HG03095 (cell line): ENCODE measurements around the gene RTL1.

Experiments
- ATAC-seq: cut with Tn5 transposase; IDR thresholded peaks from one replicate; pipeline ENCODE4 v1.9.1; 2021; ENCODE audit warnings: moderate library complexity; ENCODE audit not compliant: unreplicated experiment

RTL1 gene

DNA sequence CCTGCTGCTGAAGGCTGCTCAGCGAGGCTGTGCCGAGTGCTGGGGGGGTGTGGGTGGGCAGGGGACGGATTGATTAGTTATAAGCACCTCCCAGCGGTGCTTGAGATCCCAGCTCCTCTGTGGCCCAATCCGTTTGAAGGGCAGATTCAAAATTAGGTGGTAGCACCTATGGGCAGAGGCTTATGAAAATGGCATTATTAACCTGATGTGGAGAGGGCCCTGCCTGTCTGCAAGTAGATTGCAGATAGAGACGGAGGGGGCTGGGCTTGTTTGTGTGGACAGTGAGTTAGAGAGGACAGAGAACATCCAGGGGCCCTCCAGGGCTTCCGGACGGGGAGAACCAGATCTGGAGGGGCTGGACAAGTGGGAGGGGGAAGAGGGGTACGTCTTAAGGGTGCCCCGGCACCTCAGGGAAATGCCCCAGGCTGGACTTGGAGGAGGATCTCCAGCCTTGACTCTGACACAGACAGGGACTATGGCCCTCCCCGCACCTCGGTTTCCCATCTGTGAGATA lies at the start of gene RTL1:
RTL1 (minus strand) TSS at position 51 of the 514 bp plus-strand sequence. CDS start 18,934 bp downstream, outside the sequence.
- no peak for ATAC-seq

DNA sequence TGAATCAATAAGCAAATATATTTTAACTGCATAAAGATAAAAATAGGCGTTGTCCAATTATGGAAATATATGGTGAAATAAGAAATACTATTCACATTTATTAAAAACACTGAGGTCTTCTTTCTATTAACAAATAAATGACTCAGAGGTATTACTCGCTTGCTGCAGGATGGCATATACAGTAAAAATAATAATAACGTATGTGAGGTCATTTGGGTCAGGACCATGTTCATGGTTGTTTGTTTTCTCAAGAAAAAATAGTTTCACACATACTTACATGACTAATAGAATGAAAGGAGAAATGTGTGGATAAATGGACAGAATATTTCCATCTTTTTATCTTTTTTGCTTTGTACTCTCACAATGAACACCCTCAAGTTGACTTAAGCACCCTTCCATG lies 46.5 kb upstream of the RTL1 start:
- no peak for ATAC-seq

DNA sequence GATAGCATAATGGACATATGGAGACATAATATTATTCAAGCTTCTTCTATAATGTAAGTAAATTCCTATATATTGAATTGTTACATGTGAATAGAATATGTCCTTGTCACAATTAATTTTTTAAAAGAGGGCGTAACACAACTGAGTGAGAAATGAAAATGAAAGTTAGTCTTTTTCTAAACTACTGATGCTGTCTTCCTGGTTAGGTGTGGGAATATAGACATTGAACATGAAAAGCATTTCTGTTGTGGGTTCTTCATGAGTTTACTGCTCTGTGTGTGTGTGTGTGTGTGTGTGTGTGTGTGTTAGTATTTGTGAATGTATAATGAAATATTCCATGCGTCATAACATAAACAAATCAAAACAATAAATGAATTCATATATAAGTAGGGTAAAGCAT lies 40.5 kb upstream of the RTL1 start:
- ATAC-seq: no peak

DNA sequence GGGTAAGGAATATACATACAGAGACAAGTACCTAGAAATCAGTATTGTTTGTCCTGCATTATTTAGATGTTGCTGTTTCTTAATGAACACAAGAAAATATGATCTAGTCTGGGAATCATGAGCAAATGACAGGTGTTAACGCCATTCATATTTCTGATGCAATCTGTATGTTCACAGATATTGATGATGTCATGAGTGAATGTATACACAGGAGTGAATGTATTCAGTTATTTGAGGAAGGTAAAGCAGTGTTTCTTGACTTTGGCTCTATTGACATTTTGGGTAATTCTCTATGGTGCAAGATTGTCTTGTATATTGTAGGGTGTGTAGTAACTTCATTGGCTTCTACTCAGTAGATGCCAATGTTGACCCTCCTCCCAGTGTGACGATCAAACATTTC lies 26.7 kb upstream of the RTL1 start:
- ATAC-seq: no peak

DNA sequence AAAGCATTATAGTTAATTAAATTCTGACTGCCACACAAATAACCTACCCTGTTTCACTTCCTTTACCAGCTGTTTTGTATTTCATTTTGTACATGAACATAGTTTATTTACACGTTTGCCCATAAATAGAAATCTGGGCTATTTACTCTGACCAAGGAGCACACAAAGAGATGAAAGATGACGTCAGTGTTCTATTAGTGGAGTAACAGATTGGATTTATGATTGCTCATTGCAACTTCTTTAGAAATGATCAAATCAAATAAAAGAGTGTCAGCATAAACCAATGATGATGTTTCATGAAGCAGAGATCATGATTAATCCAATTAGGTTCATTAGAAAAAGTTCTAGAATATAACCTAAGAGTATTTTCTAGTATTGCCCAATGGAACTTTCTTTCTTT lies 12.0 kb upstream of the RTL1 start:
- ATAC-seq: no peak

DNA sequence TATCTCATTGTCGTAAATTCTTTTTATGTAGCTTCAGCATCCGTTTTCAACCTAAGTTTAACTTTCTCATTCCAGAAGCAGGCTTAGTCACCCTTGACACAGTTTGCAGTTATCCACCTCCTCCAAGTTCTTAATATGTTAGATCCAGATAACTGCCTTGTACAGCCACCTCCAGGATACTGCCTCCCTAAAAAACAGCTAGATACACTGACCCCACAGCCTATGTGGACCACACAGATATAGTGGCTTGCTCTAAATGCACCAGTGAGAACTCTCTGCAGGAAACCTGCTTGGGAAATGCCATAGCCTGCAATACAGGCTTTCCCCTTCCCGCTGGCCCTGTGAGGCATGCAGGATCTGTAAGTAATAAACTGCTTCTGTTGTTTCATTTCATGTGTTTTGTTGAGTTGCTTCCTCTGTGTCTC lies 11.1 kb upstream of the RTL1 start:
- ATAC-seq: no peak

DNA sequence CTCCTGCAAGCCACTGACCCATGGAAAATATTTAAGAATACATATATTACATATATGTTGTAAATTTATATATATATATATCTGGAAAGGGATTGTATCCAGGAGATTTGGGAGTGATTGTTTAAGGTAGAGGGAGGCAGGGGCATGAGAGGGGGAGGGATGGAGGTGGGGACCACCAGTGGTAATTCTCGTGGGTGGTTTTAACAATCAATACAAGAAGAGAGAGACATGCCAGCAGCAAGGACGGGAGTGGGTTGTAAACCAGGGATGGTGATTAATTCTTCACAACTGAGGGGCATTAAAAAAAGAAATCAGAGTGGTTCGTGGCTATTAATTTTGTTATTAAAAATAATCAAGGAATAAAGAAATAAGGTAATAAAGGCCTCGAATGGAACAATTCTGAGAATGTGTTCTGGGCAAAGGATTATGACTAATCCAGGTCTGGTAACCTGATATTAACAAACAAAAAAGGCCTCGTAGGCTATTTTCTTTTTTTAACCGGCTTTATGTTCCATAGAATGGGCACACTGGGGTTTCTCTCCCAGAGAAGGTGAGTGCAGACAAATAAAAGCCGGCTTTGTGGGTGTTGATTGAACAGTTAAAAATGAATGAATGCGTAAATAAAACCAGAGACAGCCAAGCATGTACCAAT lies 8.3 kb upstream of the RTL1 start:
- no peak for ATAC-seq

DNA sequence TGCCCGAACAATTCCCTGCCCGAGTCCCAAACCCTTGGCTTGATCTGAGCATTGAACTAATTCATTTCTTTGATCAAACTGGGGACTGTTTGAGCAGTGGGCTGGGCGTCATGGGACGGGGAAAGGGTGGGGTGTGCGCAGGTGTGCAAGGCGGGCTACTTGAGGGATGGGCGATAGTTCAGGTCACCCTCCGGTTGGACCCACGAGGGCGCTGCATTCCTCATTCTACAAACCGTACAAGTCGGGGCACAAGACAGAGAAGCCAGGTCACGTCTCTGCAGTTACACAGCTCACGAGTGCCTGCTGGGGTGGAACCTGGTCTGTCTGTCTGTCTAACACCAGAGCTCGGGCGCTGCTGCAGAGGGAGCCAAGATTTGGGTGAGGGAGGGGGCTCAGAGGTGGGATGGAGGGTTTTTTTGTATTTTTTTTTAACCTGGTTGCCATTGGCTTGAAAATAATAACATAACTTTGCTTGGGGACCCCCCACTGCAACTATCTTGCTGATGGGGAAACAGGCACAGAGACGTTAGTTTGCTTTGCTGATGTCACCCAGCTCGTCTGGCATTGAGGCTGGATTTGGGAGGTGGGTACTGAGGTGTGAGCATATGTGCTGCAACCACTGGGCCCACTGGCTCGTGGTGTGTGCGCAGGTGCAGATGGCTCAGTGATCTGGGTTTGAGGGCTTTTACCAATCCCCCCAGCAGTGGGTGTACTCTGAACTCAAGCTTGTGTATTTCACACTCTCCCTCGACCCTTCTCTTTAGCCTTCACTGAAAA lies 7.6 kb upstream of the RTL1 start:
- no peak for ATAC-seq

DNA sequence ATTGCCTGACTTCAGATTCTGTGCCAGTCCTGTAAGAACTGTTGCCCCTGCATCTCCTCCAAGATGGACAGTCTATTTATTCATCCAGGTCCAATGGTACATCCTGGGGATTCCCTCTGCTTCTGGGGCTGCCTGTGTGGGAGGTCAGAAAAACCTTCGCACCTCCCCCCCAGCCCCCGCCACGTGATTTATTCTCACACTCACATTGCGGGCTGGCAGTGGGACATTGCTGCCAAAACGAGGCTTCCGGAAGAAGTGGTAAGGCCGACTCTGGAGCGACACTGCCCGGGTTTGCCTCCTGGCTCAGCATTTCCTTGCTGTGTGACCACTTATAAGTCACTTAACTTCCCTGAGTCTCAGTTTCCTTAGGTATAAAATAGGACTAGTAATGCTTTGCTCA lies 5.9 kb upstream of the RTL1 start:
- no peak for ATAC-seq

DNA sequence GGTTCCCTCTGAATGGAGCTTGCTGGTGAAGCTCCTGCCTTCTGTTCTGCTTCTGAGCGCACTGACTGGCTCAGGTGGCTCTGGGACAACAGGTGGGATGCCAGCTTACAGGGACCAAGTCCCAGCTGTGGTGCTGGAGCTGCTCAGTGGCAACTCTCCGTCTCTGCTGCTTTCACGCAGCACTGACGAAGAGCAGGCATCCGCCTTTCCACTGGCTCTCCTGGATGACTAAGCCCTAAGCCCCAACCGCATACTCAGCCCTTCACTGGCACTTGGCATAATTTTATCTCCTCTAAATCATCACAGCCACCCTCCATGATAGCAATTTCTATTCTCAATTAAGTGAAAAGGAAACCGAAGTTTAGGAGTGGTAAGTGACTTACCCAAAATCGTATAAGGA lies 3.7 kb upstream of the RTL1 start:
- no peak for ATAC-seq

DNA sequence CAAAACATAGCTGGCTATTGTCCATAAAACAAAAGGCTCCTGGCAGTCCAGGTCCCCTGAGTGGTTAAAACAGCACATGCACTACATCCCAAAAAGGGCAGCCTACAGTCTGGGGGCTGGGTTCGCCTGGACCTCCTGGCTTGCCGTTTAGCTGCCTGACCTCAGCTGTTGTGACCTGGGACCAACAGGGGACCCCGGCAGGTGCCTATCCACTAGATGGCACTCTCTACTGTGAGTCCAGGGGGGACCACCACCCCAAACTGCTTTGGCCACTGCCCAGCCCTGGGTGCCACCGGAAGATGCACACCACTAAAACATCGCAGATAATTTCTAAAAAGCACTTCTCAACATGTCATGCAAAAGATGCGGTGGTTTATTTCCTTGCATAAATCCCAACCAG lies 2.9 kb upstream of the RTL1 start:
- no peak for ATAC-seq

DNA sequence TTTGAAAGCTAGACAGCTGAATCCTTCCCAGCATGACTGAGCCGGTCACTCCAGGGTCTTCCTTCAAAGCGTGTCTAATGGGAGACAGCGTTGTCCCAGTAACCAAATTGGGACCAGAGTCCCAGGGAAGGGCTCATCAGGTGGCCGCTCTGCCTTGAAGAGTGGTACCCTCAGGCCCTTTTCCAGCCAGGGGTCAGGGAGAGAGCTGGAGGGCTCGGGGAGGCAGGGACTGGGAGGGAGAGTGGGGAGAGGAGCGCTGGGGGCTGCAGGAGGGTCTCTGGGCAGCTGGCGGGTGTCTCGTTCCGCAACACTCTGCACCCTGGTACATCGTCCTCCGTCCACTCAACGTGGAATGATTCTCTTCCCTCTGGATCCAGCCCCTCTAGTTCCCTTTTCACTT lies 1.6 kb upstream of the RTL1 start:
- ATAC-seq: no peak

DNA sequence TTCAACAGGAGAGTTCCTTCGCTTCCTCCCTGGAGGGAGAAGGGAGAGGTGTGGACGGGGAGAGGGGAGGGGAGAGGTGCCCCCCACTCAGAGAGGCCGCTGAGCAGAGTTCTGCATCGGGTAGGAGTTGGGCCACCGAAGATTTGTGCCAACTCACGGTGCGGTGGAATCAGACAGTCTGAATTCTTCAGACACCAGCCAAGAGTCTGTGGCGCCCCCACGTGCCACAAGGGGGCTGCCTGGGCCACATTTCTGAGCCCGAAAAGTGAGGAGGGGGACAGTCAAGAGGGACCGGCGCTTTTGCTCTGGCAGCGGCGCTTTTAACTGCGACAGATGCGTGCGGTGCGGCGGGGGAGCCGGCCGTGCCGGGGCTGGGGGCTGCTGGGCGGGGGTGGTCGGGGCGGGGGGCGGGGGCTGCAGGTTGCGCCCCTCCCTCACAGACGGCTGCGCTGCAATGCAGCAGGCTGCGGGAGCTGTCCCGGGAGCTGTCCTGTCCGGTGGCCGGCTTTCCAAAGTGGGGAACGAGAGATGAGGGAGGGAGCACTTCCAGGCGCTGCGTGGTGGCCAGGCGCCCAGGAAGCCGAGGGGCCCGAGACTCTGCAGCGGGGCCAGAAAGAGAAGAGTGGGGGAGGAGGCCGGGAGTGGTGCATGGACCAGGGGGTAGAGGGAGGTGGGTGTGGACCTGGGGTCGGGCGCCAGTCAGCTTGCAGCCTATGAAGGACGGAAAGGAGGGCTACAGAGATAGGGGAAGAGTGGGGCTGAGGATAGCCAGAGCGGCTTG lies 975 bp upstream of the RTL1 start:
- no peak for ATAC-seq

DNA sequence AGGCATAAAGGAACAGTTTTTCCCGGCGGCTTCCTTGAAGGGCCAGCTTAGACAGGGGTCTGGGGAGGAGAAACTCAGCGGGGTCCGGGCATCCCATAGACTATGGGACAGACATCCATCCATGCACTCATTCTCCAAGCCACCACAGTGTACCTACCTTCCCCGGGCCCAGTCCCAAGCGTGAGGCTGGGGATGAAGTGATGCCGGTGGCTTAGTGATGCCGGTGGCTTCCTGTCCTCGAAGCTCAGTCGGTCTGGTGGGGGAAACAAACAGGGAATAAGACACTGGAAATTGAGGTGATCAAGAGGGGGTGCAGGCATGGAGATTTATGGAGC lies 421 bp downstream of the RTL1 start:
- ATAC-seq: no peak

DNA sequence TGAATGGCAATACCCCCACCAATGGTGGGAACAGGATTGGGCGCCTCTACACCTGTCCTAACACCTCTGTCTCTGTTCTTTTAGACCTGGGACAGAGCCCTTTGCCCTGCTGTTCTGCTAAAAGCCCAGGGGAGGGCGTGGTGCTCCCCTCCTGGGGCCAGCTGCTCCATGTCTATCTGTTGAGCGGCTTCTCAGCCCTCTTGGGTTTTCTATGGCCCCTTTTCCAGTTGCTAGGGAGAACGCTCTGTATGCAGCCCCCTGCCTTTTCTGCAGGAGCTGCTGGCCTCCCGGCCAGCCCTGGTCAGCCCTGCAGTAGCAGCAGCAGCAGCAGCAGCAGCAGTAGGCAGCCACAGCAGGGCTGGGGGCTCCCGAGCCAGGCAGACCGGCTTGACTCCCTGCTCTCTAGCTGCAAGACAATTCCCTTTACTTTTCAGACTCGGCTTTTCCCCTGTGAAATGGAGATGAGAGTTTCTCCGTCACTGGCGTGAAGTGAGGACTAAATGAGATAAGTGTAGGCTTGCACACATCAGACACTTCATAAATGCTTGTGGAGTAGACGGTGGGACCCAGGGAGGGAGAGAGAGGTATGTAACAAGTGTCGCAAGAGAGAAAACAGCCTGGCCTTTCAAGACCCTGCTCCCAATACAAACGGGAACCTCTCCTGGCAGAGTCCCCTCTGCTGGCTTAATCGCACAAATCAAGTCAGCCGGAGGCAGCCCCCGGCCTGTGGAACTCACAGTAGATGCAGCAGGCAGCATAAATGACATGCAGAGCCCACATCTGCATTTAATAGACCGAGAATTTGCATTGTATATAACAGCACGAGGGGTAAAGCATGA lies 1.0 kb downstream of the RTL1 start:
- no peak for ATAC-seq

DNA sequence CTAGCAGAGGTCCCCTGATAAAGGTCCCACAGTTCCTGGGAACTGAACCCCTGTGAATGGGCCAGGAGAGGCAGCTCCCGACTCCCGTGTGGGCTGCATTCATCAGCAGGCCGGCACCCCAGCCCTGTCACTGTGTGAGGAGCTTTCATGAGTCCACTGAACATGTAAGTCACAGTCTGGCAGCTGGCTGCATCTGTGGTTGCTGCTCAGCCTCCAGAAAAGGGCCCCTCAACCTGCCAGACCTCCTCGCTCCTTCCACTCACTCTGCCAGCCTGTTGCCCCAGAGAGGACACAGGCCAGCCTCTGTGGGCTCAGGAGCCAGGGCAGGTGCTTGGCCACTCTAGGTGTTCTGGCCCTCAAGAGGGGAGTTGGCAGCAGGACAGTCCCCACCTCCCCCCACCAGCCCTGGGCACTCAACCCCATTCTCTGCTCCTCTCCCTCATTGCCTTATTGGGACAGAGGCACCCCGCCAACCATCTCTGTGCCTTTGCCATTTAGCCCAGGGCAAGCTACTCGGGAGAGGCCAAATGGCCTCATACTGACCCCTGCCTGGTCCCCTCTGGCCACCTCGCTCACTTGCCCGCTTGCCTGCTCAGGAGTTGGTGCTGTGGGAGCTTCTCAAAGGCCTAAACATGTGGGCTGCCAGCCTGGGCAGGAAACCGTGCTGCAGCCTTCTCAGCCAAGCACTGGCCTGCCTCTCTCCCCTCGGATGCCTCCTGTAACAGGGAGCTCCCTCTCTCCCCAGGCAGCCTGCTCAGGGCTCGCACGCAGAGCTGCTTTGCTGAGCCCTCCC lies 1.9 kb downstream of the RTL1 start:
- no peak for ATAC-seq

DNA sequence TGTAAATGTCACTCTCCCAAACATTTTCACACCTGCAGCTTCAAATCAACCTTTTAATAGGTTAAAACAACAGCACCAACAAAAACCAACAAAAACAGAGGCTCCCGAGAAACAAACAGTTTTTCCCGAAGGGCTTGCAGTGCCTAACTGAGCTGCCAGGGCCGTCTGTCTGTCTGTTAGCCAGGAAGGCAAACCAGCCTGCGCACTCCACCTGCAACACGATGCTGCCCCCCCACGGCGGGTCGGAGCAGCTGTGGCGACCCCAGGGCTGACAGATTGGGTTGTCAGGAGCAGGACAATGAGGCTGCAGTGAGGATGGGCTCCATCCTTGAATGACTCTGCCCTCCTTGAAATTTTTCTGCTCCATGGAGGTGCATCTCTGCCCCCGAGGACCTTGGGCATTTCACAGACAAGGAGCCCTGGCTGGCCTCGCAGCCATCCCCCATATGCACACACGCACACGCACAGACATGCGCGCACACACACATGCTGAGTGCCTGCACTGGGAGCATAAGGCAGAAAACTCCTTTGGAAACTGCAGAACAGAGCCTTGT lies 2.6 kb downstream of the RTL1 start:
- ATAC-seq: no peak

DNA sequence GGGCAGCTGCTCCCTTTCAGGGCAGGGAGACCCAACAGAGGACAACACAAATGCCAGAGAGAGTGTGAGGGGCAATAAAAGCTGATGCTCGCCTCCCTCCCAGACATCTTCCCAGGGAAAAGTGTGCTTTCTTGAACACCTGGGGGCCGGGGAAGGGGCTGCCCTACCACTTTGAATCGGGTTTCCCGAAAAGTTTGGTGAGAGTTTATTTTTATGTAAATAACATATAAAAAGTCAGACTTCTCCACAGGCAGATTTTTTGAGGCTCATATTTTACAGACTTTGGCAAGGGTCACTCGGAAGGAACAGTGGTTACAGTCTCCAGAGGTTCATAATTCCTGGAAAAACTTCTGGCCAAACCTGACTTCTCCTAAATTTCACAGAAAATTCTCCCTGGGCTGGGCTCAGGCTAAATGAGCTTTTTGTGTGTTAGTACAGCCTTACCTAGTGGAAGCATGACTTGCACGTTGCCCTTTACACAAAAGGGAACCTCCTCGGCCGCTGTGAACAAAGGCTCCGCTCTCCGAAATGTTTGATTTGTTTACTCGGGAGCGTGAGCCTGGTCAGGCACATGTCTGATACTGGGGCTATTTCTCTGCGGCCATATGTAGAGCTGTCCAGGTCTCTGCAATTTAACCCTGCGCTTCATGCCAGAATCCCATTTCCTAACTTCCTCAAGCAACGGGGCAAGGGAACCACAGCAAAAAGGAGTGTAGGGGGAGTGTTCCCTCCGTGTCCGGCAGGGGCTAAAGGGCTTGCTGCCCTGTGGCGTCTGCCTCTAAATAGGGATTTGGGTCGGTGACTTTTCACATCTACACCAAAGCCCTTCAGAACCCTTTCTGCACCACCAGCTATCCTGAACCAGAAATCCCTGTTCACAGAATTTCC lies 3.4 kb downstream of the RTL1 start:
- no peak for ATAC-seq
